Testis (tissue), 3 donors: Measurements from ENCODE around the gene POLR1A. TPM values are rescaled to one million over a fixed set of nuclear protein-coding genes. Genes with fewer than 3 reads are reported as not detected.
A peak's percentile ranks its signal among the peaks of the same experiment; 100 is the strongest.

Source experiments
- DNase-seq: peaks from one replicate; pipeline ENCODE4 v3.0.0-alpha.2; 2019
- H3K27ac ChIP-seq, 2 donors: fragments of 200-600 bp; sonication (generic); one replicate each; pipeline ENCODE4 v1.5.1; 2019
- H3K27me3 ChIP-seq: fragments of 200-600 bp; sonication (generic); one replicate; pipeline ENCODE4 v1.5.1; 2019
- H3K36me3 ChIP-seq: fragments of 200-600 bp; sonication (generic); one replicate; pipeline ENCODE4 v1.5.1; 2017; ENCODE audit warnings: low read depth; ENCODE audit errors: missing control alignments
- H3K4me1 ChIP-seq: fragments of 200-600 bp; sonication (generic); one replicate; pipeline ENCODE4 v1.5.1; 2019
- H3K4me3 ChIP-seq, 2 donors: fragments of 200-600 bp; sonication (generic); one replicate each; pipeline ENCODE4 v1.5.1; 2017 to 2019
- H3K9me3 ChIP-seq: fragments of 200-600 bp; sonication (generic); one replicate; pipeline ENCODE4 v1.5.1; 2017
- POLR2A ChIP-seq: fragments of 450-650 bp; IDR thresholded peaks from one replicate; pipeline ENCODE4 v1.6.1; 2017; ENCODE audit warnings: antibody characterized with exemption, mild to moderate bottlenecking, moderate library complexity
- WGBS, 2 donors: methylation state at CpG; one replicate each; pipeline ENCODE4 v1.1.5; 2018; 5-methylcytosine and 5-hydroxymethylcytosine counted together
- intact Hi-C: fragments of 100-400 bp; cut with DNase I; formaldehyde crosslinking; loops from one replicate; pipeline ENCODE4 v1.15.1; 2023; ENCODE audit warnings: low total_unique reads
- polyA plus RNA-seq: library from polyadenylated mRNA; stranded (reverse); fragments of 350-450 nt; fragmentation: Illumina TruSeq; extraction: RNeasy Lipid Tissue Mini Kit (QIAGEN cat#74804); gene quantifications from one replicate; pipeline ENCODE4 v1.2.3, GENCODE V29; 2014; ENCODE audit warnings: low read depth, low replicate concordance; ENCODE audit not compliant: insufficient read depth
- total RNA-seq, 2 donors: library from RNA; depleted of rRNA; stranded (reverse); fragments of >200 nt; gene quantifications; one replicate each; pipeline ENCODE4 v1.2.3, GENCODE V29; 2016
- TF ChIP-seq, protein P1 (sequence below), 3 experiments: fragments of 450-650 bp in 2 of 3; fragments of 200-600 bp in 1 of 3; sonication (generic) in 1 of 3; IDR thresholded peaks; one replicate each; pipeline ENCODE4 v1.5.1; 2016 to 2019; ENCODE audit warnings: antibody characterized with exemption in 3 of 3, mild to moderate bottlenecking in 2 of 3, moderate library complexity in 1 of 3

The POLR1A gene
- total and polyA plus RNA-seq, 3 donors from 2014 or later = 20.0 to 28.7 (median 28.1) TPM

DNA sequence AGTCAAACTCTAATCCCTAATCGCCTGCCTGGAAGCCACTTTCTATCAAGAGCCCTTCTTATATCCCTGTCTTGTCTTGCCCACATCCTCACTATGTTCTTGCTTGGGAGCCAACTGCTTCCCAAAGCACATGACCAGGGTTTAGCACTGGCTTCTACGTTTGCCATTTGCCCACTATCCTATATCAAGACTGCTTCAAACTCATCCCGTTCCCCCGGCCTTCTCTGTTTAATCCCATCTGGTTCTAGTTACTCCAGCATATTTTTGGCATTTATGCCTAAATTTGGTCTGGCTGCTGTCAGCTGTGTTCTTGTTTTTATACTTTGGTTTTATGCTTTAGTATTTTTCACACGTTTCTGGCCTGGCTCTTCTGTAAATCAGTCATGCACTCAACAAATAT, 40.2 kb downstream of the POLR1A start:
- DNase-seq = no peak
- no peak overlapping the region for H3K4me3 ChIP-seq
- intact Hi-C loops = no loop called here
- no peaks in the 10 kb centered on the region for H3K27me3 ChIP-seq
- peaks cover 5% of the 10 kb centered on the region for H3K36me3 ChIP-seq
- H3K9me3 ChIP-seq = no peaks in the 10 kb centered on the region
- peak overlapping the region in 1 of 2 donors; percentile 5 for H3K27ac ChIP-seq
- 42 to 46% methylated on average over 5 of the region's 5 CpGs for WGBS, 2 donors
- TF ChIP-seq, protein P1, sequence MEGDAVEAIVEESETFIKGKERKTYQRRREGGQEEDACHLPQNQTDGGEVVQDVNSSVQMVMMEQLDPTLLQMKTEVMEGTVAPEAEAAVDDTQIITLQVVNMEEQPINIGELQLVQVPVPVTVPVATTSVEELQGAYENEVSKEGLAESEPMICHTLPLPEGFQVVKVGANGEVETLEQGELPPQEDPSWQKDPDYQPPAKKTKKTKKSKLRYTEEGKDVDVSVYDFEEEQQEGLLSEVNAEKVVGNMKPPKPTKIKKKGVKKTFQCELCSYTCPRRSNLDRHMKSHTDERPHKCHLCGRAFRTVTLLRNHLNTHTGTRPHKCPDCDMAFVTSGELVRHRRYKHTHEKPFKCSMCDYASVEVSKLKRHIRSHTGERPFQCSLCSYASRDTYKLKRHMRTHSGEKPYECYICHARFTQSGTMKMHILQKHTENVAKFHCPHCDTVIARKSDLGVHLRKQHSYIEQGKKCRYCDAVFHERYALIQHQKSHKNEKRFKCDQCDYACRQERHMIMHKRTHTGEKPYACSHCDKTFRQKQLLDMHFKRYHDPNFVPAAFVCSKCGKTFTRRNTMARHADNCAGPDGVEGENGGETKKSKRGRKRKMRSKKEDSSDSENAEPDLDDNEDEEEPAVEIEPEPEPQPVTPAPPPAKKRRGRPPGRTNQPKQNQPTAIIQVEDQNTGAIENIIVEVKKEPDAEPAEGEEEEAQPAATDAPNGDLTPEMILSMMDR (IDR thresholded peaks at IDR 0.05) = no peak
- TF ChIP-seq POLR2A = no peak
- H3K4me1 ChIP-seq = peaks cover 6% of the 10 kb centered on the region

DNA sequence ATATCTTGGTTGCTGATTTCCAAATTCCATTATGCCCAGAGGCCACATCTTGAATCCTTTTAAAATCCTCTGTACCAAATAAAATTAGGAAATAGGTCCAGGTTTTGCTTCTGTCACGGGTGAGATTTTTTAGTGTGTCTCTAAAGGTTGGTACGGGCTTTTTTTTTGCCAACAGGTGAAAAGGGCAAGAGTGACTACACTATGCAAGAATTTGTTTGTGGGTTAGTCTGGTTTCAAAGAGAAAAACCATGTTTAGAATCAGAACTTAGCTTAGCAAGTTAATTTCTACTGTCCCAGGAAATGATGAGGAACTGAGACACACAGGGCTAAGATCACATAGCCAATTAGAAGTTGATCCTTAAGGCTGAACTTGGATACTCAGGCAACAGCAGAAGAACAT, 41.7 kb downstream of the POLR1A start:
- Histone ChIP-seq H3K4me1 (peaks cover 6% of the 10 kb centered on the region), H3K27ac (no peak overlapping the region), H3K4me3 (no peak overlapping the region), H3K9me3 (no peaks in the 10 kb centered on the region), H3K36me3 (no peaks in the 10 kb centered on the region), H3K27me3 (no peaks in the 10 kb centered on the region)
- no peak for TF ChIP-seq POLR2A
- TF ChIP-seq, protein P1 (IDR thresholded peaks at IDR 0.05) = no peak
- intact Hi-C loops = no loop called here
- WGBS, 2 donors = 91 to 97% methylated on average over 2 of the region's 2 CpGs
- no peak for DNase-seq

GRCh38 chr2:86062043-86062442, 43.6 kb downstream of the POLR1A start:
- Histone ChIP-seq H3K4me1 (peaks cover 6% of the 10 kb centered on the region), H3K27me3 (no peaks in the 10 kb centered on the region), H3K9me3 (no peaks in the 10 kb centered on the region), H3K27ac (no peak overlapping the region), H3K4me3 (no peak overlapping the region), H3K36me3 (no peaks in the 10 kb centered on the region)
- intact Hi-C loops = no loop called here
- 74% methylated on average over 2 of the region's 2 CpGs for WGBS, 2 donors
- no peak for DNase-seq
- TF ChIP-seq POLR2A = no peak
- TF ChIP-seq, protein P1 (IDR thresholded peaks at IDR 0.05) = no peak

- DNase-seq = no peak
- Histone ChIP-seq H3K9me3 (no peaks in the 10 kb centered on the region), H3K4me3 (no peak overlapping the region), H3K4me1 (no peaks in the 10 kb centered on the region), H3K36me3 (no peaks in the 10 kb centered on the region), H3K27me3 (no peaks in the 10 kb centered on the region), H3K27ac (no peak overlapping the region)
- TF ChIP-seq POLR2A = no peak
- TF ChIP-seq, protein P1 (IDR thresholded peaks at IDR 0.05) = no peak
- WGBS, 2 donors = 93 to 97% methylated on average over 4 of the region's 4 CpGs
- intact Hi-C loops = no loop called here
These were observed 48.9 kb downstream of the POLR1A start for GRCh38 chr2:86056590-86057331.

DNA sequence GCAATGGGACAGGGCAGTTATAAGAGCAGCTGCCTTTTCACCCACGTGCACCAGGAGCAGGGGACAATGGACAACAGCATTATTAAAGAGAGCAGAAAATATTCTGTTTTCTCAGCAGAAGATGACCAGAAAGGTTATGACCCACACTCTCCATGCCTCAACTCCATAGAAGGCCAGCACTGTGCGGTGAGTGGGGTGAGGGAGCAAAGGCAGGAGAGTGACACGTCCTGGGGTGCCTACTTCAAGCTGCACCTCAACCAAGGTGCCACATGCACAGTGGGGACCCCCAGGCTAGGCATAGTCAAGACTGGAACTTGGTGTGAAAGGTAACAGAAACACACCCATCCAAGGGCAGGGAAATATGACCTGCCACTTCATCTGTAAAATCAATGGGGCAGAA, 50.4 kb downstream of the POLR1A start:
- no peak overlapping the region for H3K27ac ChIP-seq
- H3K4me3 ChIP-seq = no peak overlapping the region
- no peaks in the 10 kb centered on the region for H3K36me3 ChIP-seq
- no peak for DNase-seq
- H3K9me3 ChIP-seq = no peaks in the 10 kb centered on the region
- intact Hi-C loops = no loop called here
- TF ChIP-seq POLR2A = no peak
- TF ChIP-seq, protein P1 (IDR thresholded peaks at IDR 0.05) = no peak
- no peaks in the 10 kb centered on the region for H3K4me1 ChIP-seq
- no peaks in the 10 kb centered on the region for H3K27me3 ChIP-seq
- 79 to 91% methylated on average over 3 of the region's 3 CpGs for WGBS, 2 donors
